Mesenteric fat pad (tissue), 1 donor: ENCODE data around the gene FLG. TPM values are rescaled to one million over a fixed set of nuclear protein-coding genes. Genes with fewer than 3 reads are reported as not detected.
"Not testable (repeated sequence)": the region's sequence is repeated elsewhere in the genome, so short reads cannot be mapped to it uniquely, and the experiment has no call there.

Experiments used
- DNase-seq: peaks from one replicate; pipeline ENCODE4 v3.0.0-alpha.2; 2020; ENCODE audit warnings: low spot score
- total RNA-seq: library from RNA; stranded (reverse); fragmentation: NEBNext Ultra II Directional; extraction: Animal tissue kit (Norgen Biotek cat#: 25700); gene quantifications from one replicate; pipeline ENCODE4 v1.2.1, GENCODE V29; 2021
- donor health status: DM: yes; HTN: yes; CAD: no.

The FLG gene
- total RNA-seq, 1 donor from 2014 or later = not detected

DNA sequence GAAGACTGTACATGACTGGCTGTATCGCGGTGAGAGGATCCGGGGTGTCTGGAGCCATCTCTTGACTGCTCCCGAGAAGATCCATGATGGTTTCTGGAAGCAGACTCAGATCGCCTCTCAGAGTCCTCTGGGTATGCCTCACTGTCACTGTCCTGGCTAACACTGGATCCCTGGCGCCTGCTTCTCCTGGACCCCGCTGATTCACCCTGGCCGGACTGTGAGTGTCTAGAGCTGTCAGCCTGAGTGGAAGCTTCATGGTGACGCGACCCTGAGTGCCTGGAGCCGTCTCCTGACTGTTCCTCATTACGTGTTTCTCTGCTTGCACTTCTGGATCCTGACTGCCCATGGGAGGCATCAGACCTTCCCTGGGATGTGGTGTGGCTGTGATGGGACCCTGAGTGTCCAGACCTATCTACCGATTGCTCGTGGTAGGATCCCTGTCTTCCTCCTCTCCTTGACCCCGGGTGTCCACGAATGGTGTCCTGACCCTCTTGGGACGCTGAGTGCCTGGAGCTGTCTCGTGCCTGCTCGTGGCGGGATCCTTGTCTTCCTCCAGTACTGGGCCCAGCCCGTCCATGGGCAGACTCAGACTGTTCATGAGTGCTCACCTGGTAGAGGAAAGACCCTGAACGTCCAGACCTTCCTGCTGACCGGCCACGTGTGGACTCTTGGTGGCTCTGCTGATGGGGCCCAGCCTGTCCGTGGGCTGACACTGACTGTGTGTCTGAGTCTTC, 21.7 kb downstream of the FLG start:
- not testable (repeated sequence) for DNase-seq

- DNase-seq = not testable (repeated sequence)
These were observed 68.6 kb downstream of the FLG start for GRCh38 chr1:152256394-152256793.

Other genes starting within 250 kb of the FLG start
- gene TCHHL1, start 236.2 kb downstream of the FLG start, total RNA-seq = 0.42 TPM
- 1.1 TPM for gene TCHH, start 209.8 kb downstream of the FLG start, total RNA-seq
- gene RPTN, start 166.0 kb downstream of the FLG start, total RNA-seq = not detected
- gene HRNR, start 101.0 kb downstream of the FLG start, total RNA-seq = not detected
- gene FLG2, start 34.8 kb upstream of the FLG start, total RNA-seq = not detected
- not detected for gene CRNN, start 89.0 kb upstream of the FLG start, total RNA-seq
- not detected for gene LCE5A, start 185.6 kb upstream of the FLG start, total RNA-seq
- gene CRCT1, start 189.2 kb upstream of the FLG start, total RNA-seq = not detected
- gene LCE3E, start 241.5 kb upstream of the FLG start, total RNA-seq = not detected